HG02763 (cell line): ENCODE results near the gene NR2C2.

Source experiments
- ATAC-seq: cut with Tn5 transposase; IDR thresholded peaks from one replicate; pipeline ENCODE4 v1.9.1; 2021; ENCODE audit warnings: mild to moderate bottlenecking, moderate library complexity; ENCODE audit not compliant: unreplicated experiment

The NR2C2 gene

DNA sequence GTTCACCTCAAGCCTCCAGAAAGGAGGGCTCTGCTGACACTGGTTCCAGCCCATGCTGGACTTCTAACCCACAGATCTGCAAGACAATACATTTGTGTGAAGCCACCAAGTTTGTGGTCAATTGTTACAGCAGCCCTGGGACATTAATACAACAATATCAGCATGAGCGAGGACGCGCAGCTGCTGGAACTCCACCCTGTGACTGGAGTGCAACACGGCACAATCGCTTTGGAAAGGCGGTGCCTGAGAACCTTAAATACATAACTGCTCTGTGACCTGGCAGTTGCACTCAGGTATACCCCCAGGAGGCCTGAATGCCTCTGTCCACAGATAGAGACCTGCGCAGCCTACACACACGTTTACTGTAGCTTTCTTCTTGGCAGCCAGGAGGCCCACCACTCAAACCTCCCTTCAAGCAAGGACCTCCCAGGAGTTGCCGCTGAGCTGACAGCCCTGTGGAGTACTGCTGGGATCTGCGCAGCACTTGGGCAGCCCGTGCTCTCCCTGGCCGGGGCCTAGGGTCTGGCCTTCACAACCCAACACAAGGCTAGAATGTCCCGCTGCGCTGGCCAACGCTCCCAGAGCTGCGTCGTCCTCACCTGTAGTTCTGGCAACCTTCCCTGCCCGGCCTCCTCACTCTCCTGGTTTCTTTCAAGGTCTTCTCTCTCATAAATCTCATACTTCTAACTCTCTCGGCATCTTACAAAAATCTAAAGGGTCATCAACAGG lies 109.5 kb downstream of the NR2C2 start:
- ATAC-seq: no peak

DNA sequence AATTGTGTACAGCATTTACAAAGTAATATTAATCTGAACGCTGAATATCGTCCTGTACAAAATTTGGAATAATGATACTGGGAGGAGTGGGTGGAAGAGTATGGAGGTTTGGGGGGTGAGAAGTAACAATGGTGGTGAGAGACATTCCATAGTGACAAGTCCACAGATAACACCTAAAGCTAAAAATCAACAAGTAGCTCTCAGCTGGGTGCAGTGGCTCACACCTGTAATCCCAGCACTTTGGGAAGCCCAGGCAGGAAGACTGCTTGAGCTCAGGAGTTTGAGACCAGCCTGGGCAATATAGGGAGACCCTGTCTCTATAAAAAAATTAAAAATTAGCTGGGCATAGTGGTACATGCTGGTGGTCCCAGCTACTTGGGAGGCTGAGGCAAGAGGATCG lies 112.6 kb downstream of the NR2C2 start:
- ATAC-seq: no peak

DNA sequence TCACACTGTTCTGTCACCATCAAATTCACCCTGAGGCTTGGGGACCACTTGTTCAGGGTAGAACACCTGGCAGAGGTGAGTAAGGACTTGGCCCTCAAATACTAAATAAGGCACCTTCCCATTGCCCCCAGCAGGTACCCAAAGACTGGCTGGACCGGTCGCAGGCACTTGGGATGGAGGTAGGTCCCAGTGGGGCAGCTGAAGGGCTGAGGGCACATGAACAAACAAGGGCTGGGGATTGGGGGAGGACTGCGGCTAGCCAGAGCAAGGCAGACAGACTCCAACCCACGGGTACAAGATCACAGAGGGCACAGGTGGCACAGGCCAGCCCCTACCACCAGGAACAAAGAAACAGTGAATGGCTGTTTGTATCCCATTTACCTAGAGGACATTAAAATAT lies 115.9 kb downstream of the NR2C2 start:
- no peak for ATAC-seq

DNA sequence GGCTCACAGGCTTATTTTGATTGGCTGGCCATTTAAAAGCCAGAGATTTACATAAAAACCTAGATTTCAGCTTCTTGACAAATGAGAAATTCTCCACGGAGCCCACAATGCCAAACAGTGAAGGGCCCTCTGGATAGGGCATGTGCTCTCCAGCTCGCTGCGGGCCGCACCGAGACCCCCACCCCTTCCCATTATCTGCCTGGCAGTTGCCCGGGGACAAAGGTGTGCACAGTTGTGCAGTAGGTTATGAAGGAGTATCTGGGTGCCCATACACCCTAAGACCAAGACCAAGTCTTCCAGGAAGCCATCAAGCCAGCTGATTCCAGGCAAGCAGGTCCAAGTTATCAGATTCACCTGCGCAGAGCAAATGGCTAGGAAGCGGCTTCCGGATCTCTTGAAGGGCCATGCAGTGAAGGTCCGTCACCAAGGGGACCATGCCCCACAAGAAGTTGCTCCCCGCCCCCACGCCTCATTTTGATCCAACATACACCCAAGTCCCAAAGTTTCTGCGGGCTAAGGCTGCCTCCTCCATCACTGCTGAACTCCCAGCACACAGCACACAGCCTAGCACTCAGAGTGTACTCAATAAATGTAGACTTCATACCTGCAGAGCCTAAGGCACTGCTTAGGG lies 116.4 kb downstream of the NR2C2 start:
- ATAC-seq: no peak

DNA sequence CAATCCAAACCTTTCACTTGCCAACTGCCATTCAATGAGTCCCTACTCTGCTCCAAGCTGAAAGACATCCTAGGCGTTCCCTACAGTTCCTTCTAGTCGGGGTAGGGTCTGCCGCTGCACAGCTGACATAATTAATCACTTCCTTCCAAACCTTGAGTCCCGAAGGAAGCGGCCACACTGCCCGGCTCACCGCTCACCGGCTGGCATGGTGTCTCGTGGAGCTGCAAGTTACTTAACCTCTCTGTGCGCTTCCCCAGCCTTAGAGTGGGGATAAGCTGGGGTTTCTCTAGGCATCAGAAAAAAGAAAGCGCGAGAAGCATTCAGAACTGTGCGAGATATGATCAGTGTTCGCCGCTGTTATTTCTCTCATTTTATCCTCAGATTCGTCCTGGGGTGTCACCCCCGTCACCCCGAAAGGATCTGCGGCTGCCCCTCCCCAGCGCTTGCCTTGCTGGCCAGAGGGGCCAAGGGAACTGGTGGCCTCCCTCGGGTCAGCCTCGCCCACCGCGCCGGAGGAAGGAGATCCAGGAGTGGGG lies 117.0 kb downstream of the NR2C2 start:
- ATAC-seq: peak; percentile 8

DNA sequence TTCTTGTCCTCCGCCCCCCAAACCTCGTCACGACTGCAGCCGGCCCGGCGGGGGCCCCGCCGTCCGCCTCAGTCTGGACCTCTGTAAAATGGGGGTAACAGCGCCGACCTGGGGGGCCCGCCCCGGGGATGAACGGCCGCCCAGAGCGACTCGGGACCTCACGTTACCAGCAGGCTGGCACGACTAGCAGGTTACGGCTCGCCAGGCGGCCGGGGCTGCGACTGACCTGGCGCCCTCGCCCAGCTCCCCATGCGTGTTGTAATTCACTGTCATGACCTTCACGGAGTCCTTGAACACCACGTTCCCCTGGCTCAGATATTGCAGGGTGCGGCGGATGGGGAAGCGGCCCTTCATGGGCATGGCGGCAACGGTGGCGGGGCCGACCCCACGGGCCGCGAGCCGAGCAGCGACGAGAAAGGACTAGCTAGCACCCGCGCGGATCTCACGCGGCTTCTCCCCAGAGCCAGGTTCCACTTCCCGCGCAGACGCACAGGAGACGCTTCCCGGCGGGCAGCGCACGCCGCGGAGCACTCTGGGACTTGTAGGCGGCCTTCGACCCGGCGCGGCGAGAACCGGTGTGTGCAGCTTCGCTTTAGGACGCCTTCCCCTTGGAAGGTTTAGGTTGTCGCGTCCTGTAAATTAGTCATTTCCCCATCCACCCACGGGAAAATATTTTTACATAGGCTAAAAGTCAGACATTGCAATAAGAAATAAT lies 117.6 kb downstream of the NR2C2 start, which contains the start of gene MRPS25:
Gene MRPS25, minus strand, starts transcription at position 481 of the 715 bp plus-strand sequence. Its CDS starts 121 bp downstream, at position 360.
- ATAC-seq: peak; percentile 94

DNA sequence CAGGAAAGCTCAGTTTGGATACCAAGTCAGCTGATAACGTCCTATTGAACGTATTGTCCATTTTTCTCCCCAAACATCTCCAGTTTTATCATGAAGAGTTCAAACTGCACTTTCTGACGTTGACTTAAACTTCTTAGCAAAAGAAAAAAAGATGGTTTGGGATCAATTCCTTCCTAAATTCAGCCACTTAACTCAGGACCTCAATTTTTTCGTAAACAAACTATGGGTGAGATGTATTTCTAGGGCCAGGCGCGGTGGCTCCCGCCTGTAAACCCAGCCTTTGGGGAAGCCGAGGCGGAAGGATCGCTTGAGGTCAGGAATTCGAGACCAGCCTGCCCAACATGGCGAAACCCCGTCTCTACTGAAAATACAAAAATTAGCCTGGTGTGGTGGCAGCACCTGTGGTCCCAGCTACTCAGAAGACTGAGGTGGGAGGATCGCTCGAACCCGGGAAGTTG lies 118.2 kb downstream of the NR2C2 start:
- no peak for ATAC-seq

DNA sequence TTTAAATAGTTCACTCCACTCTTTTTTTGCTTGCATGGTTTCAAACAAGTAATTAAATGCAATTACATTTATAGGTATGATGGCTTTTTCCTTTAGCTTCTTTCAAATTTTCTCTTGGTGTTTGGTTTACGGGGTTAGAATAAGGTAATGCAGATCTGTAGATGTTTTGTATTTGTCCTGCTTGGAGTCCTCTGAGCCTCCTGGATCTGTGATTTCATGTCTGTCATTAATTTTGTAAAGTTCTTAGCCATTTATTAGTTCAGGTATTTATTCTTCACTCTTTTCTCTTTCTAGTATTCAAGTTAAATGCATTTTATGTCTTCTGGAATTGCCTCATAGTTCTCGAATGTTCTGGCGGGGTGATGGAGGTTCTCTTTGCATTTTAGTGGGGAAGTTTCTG lies 119.1 kb downstream of the NR2C2 start:
- ATAC-seq: no peak

DNA sequence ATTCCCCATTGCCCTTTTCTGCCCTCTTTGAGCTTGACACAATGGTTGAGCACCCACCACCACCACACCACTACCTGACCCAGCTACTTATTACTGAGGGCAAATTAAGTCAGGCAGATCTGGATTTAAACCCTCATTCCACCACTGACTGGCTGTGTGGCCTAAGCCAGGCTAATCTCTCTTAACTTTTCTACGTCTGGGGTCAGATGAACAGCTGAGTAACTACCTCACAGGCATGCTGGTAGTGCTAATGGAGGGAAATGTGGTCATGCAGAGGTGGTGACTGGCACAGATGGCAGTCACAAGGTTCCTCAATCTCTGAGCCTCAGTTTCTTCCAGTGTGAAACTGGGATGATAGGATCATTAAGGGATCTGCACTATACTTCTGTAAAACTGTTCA lies 122.1 kb downstream of the NR2C2 start:
- no peak for ATAC-seq

DNA sequence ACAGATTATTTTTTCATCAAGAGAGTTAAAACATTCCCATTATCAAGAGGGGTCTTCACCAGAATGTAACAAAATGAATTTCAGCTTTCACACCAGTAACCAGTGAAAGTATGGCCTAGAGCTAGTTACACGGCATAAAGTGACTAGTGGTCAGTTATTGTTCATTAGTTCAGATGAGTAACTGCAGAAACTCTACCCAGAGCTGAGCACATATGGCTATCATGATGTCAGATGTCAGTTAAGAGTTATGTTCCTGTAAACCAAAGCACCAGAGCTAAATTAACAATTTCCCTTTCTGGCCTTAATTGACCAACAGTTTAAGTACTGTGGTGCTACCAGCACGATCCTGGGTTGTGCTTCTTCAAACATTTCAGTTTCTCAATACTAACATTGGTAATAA lies 124.3 kb downstream of the NR2C2 start:
- ATAC-seq: no peak

DNA sequence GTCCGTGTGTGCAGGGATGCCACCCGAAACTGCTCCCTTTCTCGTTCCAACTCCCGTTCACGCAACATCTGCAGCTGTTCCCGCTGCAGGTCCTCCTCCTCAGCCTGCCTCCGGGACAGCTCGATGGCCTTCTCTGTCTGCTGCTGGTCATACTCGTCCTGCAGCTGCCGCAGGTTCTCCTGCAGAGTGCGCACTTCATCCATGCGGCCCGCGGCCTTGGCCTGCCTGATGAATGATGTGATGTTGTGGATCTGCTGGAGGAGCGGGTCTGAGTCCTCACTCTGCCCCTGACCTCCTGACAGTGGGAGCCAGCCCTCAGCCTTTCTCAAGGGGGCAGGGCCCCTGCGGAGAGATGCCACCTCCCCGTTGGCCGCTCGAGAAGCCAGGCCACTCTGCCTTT lies 127.1 kb downstream of the NR2C2 start:
- no peak for ATAC-seq

DNA sequence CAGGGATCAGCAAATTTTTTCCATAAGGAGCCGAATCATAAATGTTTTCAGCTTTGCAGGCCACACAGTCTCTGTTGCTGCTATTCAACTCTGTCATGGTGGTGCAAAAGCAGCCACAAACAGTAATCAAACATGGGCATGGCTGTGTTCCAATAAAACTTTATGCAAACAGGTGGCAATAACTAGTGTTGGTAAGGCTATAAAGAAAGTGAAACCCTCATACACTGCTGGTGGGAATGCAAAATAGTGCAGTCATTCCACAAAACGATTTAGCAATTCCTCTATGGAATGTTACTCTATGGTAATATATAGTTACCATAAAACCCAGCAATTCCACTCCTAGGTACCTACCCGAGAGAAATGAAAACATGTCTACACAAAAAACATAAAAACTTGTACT lies 131.7 kb downstream of the NR2C2 start:
- ATAC-seq: no peak

DNA sequence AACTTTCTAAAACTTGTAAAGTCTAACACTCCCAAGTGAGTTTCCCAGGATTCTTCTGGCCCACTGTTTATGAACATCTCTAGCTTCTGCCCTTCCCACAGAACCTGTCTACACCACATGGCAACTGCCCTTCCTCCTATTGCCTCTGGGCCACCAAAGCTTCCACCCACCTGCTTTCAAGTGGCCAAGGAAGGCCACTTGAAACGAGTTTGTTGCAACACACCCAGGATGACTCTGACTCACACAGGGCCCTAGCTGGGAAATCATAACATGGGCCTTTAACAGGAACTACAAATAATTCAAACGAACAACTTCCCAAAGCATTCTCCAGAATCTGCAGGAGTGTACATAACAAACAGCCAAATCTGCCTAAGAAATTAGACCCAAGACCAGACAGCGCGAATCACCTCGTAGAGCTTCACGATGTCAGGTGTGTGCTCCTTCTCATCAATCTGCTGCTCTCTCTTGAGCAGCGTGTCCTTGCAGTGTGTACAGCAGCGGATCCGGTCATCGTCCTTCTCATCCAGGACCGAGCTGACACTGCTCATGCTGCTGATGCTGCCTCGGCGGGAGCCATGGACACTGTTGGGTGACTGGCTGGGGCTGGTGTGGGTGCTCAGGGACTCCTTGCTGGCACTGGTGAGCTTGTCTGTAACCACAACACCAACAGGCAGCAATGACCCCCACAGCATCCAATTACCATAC lies 134.7 kb downstream of the NR2C2 start:
- no peak for ATAC-seq

DNA sequence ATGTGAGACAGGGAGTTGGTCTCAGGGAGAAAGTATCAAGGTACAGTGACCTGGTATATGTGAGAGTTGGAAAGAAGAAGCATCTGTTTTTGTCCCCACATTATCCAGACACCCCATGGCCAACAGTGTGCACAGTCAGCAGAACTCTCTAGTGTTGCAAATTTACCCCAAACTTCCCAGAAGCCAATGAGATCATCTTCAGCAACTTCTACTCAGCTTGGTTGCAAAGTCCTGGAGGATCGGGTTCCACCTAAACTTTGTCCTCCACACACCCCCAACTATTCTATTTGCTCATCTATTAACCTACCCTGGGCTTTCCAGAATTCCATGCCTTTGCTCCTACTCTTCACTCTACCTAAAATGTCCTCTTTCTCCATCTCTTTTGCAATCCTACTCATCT lies 135.9 kb downstream of the NR2C2 start:
- no peak for ATAC-seq

DNA sequence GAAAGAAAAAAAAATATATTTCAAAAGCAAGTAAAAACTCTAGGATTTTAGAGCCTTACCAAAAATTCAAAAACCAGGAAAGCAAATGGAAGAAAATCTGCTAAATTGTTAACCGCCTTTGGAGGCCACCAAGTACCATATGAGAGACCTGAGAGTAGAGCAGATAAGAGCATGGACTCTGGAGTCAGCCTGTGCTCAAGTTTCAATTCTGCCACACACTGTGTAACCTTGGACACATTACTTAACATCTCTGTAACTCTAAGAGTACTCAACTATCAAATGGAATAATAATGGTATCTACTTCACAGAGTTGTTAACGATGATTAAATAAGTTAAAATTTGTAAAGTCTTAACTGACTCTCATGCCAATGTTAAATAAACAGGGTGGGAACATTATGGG lies 138.9 kb downstream of the NR2C2 start:
- ATAC-seq: no peak

DNA sequence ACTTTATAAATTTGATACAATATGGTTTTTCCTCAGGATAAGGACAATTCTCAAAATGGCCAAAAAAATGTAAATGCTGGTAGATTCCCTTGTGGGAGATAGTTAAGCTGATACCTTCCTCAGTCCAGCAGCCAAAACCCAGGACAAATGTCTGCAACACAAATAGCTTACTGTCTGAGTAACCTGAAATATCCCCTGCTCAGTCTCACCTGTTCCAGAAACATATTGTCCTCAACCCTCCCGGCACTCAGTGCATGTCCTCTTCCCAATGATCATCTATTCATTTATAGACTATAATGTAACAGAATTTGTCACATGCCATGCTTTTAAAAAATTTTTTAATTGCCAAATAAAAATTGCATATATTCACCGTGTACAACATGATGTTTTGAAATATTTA lies 139.3 kb downstream of the NR2C2 start:
- no peak for ATAC-seq

DNA sequence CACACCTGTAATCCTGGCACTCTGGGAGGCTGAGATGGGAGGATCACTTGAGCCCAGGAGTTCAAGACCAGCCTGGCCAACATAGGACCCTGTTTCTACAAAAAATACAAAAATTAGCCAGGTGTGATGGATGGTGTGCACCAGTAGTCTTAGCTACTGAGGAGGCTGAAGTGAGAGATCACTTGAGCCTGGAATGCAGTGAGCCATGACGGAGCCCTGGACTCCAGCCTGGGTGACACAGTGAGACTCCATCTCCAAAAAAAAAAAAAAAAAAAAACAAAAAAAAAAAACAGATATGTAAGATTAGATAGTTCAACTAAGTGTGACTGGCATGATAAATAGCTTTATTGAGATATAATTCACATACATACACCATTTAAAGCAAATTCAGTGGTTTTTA lies 141.8 kb downstream of the NR2C2 start:
- ATAC-seq: no peak

DNA sequence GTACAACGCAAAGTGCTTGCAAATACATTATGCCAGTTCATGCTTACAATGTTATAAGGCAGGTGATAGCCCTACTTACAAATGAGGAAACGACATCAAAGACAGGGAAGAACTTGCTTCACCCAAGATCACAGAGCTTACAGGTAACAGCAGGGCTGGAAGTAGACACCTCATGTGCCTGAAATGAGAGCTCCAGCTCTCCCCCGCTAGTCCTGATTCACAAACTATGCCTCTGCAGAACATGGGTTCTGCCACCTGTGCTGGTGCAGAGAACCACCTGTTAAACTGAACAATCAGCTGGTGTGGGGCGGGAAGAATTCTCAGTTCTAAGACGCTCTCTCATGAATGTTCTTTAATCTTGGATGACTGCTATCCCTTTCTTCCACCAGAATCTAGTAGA lies 144.2 kb downstream of the NR2C2 start:
- ATAC-seq: no peak

DNA sequence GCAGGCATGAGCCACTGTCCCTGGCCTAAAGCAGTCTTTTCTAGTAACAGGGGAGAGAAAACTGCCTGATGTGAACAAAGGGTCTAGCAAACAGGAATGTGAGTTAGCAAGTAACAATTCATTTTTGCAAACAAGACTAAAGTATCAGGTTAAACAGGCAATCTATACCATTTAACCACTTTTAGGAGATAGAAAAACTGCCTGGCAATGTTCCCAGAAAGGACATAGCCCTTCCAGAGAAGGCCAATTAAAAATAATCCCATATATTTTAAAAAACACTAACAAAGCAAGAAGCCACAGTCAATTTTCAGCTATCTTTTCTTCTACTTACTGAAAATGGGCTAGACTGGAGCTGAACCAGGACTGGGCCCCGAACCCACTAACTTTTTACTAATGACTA lies 145.3 kb downstream of the NR2C2 start:
- no peak for ATAC-seq

DNA sequence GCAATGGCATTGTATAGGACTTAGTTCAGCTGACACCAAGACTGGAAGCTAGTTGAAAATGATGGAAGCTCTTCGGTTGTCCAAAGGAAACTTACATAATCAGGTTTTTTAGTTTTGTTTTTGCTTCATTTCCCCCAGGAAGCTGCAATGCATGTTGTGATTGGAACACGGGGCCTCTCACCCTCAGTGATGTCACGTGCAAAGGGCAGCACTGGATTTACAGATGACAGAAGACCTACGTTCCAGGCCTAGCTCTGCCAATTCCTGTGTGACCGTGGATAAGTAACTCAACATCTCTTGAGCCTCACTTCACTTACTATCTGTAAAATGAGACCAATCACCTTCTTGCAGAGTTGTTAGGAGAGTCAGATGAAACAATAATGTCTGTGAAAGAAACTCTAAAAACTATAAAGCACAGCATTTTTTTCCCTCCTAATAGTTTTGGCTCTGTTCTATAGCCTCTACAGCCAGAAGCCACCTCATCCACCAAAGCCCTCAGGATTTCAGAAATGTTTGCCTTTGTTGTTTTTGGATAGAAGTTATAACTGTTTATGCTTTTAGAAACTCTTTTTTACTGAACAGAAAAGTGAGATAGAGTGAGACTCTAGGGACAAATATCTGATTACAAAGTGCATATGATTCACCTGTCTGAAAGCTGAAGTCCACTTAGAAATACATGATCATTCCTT lies 146.9 kb downstream of the NR2C2 start:
- no peak for ATAC-seq

DNA sequence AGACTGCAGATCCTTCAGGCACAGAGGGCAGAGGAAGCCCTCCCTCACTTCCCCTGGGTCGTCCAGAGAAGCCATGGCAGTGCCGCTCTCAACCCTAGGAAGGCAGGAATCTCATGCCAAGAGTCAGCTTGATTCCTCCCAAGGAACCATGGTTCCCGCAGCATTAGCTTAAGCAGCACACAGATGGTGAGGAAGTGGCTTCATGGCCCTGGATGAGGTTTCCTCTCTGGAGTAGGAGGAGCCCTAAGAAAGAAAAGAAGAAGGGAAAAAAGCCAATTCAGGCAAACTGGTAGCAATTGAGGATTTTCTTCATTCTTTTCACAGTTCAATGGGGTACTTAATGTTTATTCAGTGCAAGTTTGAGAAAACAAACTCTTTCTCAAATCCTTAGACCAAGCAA lies 148.7 kb downstream of the NR2C2 start:
- ATAC-seq: no peak
